RWPE1 (cell line): ENCODE data around the gene ATG2B.
A peak's percentile ranks its signal among the peaks of the same experiment; 100 is the strongest.

ENCODE experiments used
- CTCF ChIA-PET: fragments of 350-600 bp; sonication (Branson Sonifier 250); formaldehyde crosslinking; extraction: SDS; loops from one replicate; lab custom pipeline; 2021; lab: Yijun Ruan, JAX
- POLR2A ChIA-PET: fragments of 400-600 bp; formaldehyde crosslinking; extraction: SDS; loops from one replicate; lab custom pipeline; 2020; ENCODE audit warnings: antibody characterized with exemption; ENCODE audit not compliant: low non-redundant PET; lab: Yijun Ruan, JAX
- DNase-seq: peaks from one replicate; pipeline ENCODE4 v3.0.0; 2012; ENCODE audit warnings: low spot score
- H3K27ac ChIP-seq: fragments of 450-650 bp; 2 replicates; pipeline ENCODE4 v1.5.1; 2017
- TF ChIP-seq, protein P1 (sequence below): fragments of 450-650 bp; conservative IDR thresholded peaks from 2 replicates; pipeline ENCODE4 v1.5.1; 2017; ENCODE audit warnings: low read depth, mild to moderate bottlenecking

ATG2B gene

GRCh38 chr14:96394047-96394815 is 31.1 kb upstream of the ATG2B start:
- ChIA-PET POLR2A (no interaction called here), CTCF (interaction anchor here (0.5 kb wide), 1 partner anchor 9 kb away, joined by 3 read pairs; no protein-coding TSS in a partner anchor)
- TF ChIP-seq, protein P1, sequence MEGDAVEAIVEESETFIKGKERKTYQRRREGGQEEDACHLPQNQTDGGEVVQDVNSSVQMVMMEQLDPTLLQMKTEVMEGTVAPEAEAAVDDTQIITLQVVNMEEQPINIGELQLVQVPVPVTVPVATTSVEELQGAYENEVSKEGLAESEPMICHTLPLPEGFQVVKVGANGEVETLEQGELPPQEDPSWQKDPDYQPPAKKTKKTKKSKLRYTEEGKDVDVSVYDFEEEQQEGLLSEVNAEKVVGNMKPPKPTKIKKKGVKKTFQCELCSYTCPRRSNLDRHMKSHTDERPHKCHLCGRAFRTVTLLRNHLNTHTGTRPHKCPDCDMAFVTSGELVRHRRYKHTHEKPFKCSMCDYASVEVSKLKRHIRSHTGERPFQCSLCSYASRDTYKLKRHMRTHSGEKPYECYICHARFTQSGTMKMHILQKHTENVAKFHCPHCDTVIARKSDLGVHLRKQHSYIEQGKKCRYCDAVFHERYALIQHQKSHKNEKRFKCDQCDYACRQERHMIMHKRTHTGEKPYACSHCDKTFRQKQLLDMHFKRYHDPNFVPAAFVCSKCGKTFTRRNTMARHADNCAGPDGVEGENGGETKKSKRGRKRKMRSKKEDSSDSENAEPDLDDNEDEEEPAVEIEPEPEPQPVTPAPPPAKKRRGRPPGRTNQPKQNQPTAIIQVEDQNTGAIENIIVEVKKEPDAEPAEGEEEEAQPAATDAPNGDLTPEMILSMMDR = no peak
- no peak for DNase-seq
- no peak overlapping the region for H3K27ac ChIP-seq

DNA sequence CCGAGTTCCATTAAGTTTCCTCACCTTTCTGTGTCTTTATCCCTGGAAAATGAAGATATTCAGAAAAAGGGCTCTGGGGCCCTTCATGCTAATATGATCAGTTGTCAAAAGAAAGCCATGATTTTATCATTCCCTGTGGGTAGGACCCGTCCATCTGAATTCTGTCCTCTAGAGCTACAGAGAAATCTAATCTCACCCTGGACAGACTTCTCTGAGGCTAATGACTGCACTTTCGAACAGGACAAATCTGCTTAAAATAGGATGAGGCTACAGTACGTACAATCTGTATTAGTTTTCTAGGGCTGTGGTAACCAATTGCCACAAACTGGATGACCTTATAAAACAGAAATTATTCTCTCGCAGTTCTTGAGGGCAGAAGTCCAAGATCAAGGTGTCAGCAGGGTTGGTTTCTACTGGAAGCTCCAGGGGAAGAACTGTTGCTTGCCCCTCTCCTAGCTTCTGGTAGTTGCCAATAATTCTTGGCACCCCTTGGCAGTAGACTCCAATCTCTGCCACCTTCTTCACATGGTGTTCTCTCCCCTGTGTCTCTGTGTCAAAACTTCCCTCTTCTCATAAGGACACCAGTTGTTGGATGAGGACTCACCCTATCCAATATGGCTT is 30.0 kb upstream of the ATG2B start:
- CTCF ChIA-PET = no interaction called here
- H3K27ac ChIP-seq = no peak overlapping the region
- POLR2A ChIA-PET = no interaction called here
- TF ChIP-seq, protein P1 = no peak
- no peak for DNase-seq

- H3K27ac ChIP-seq = peak overlapping the region; percentile 58
- CTCF ChIA-PET = interaction anchor here (0.6 to 0.8 kb wide), 2 partner anchors 36 to 538 kb away, joined by 4 read pairs; no protein-coding TSS in a partner anchor
- peak; percentile 98 for DNase-seq
- POLR2A ChIA-PET = no interaction called here
- TF ChIP-seq, protein P1 = no peak
Observed at GRCh38 chr14:96391293-96392118, 28.4 kb upstream of the ATG2B start.

DNA sequence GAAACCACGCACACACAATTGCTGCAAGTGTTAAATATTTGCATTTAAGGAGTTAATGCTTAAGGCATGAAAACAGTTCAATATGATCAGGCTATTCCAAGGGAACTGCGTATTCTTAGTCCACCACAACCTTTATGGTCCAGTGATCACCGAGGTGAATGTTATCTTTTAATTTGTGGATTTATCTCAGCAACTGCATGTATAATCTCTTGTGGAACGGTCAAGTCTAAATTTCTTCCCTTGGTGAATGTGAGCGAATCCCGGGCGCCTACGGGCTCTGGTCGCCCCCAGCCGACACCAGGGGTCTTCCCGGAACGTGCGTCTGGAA is 27.8 kb upstream of the ATG2B start:
- H3K27ac ChIP-seq = peak overlapping the region; percentile 58; the same call in 1 of the 2 replicates
- DNase-seq = no peak
- TF ChIP-seq, protein P1 = no peak
- POLR2A ChIA-PET = no interaction called here
- CTCF ChIA-PET = interaction anchor here (0.8 kb wide), 1 partner anchor 35 kb away, joined by 4 read pairs; no protein-coding TSS in a partner anchor

DNA sequence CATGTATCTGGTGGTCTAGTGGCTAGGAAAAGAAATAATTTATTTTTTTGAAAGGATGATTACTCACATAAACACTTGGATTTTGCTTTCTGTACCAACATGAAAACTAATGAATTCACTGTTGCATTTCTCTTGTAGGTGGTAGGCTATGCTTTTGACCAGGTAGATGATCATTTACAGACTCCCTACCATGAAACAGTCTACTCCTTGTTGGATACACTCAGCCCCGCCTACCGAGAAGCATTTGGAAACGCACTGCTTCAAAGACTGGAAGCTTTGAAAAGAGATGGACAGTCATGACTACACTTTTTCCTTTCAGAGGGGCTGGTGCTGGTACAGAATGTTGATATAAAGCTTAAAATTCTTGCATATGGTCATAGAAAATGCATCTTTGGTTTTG is 22.2 kb upstream of the ATG2B start:
- H3K27ac ChIP-seq = no peak overlapping the region
- TF ChIP-seq, protein P1 = no peak
- DNase-seq = no peak
- ChIA-PET CTCF (interaction anchor here (0.8 kb wide), 1 partner anchor 9 kb away, joined by 3 read pairs; no protein-coding TSS in a partner anchor), POLR2A (no interaction called here)

DNA sequence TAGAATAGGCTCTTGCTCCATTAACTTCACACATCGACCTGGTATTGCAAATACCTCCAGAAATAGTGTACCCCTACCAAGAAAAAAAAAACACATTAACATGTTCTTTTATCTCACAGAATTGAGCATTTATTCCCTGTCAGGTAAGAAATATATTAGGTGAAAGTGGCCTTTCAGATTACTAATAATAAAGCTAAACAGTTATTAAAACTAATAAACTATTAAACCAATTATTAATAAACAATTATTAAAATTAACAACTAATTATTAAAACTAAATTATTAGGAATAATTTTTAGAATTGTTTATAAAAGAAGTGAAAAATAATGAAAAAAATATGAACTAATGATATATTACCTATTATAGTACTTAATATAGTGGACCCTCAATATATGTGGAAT is 21.6 kb upstream of the ATG2B start:
- DNase-seq = no peak
- ChIA-PET CTCF (interaction anchor here (0.6 kb wide), 1 partner anchor 72 kb away, joined by 3 read pairs; no protein-coding TSS in a partner anchor), POLR2A (no interaction called here)
- TF ChIP-seq, protein P1 = no peak
- no peak overlapping the region for H3K27ac ChIP-seq
